Parathyroid adenoma (tissue), 2 donors: ENCODE data around the gene PGBD1.

Experiments
- H2AFZ ChIP-seq: fragments of 300-600 bp; sonication (generic); one replicate; pipeline ENCODE4 v1.7.0; 2017; ENCODE audit warnings: antibody characterized with exemption, mild to moderate bottlenecking
- H3K27ac ChIP-seq: fragments of 300-600 bp; sonication (generic); one replicate; pipeline ENCODE4 v1.7.0; 2017
- H3K27me3 ChIP-seq: fragments of 300-600 bp; sonication (generic); one replicate; pipeline ENCODE4 v1.7.0; 2017; ENCODE audit warnings: low read length; ENCODE audit not compliant: control insufficient read depth, insufficient read depth
- H3K36me3 ChIP-seq: fragments of 300-600 bp; sonication (generic); one replicate; pipeline ENCODE4 v1.7.0; 2017; ENCODE audit warnings: low read length; ENCODE audit not compliant: control insufficient read depth, insufficient read depth
- H3K4me1 ChIP-seq: fragments of 300-600 bp; sonication (generic); one replicate; pipeline ENCODE4 v1.7.0; 2017; ENCODE audit warnings: control low read depth
- H3K4me2 ChIP-seq: fragments of 300-600 bp; sonication (generic); one replicate; pipeline ENCODE4 v1.7.0; 2017; ENCODE audit warnings: low read length
- H3K4me3 ChIP-seq: fragments of 300-600 bp; sonication (generic); one replicate; pipeline ENCODE4 v1.7.0; 2017; ENCODE audit warnings: low read depth, low read length
- H3K79me2 ChIP-seq: fragments of 300-600 bp; sonication (generic); one replicate; pipeline ENCODE4 v1.7.0; 2017; ENCODE audit warnings: control low read depth
- H3K9ac ChIP-seq: fragments of 300-600 bp; sonication (generic); one replicate; pipeline ENCODE4 v1.7.0; 2017; ENCODE audit warnings: mild to moderate bottlenecking
- H3K9me3 ChIP-seq: fragments of 300-600 bp; sonication (generic); one replicate; pipeline ENCODE4 v1.7.0; 2017; ENCODE audit warnings: low read length; ENCODE audit not compliant: control insufficient read depth
- CTCF ChIP-seq: fragments of 300-600 bp; sonication (generic); IDR thresholded peaks from one replicate; pipeline ENCODE4 v1.7.0; 2017; ENCODE audit warnings: antibody characterized with exemption, mild to moderate bottlenecking
- donor health status: primary hyperparathyroidism.

Gene PGBD1

DNA sequence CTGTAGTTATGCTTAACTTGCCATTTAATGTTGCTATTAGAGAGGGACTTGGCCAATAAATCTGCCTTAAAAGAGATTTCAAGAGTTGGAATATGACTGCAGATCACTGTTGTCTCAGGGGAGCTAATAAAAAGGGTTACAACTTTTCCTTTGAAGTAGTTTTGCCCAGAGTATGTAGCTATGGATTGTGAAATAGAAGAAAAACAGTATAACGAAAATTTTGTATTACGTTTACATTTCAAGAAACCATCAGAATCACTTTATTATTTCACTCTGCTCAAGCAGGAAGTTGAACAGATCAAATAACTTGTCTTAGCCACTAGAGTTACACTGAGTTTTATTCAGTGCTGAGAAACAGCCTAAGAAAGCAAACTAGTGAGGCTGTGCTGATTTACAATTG lies 17.4 kb upstream of the PGBD1 start:
- H3K4me2 ChIP-seq: no peak overlapping the region
- TF ChIP-seq CTCF: no peak
- H3K27ac ChIP-seq: no peak overlapping the region
- no peaks in the 10 kb centered on the region for H3K4me1 ChIP-seq
- H3K27me3 ChIP-seq: no peaks in the 10 kb centered on the region
- peaks cover 8% of the 10 kb centered on the region for H3K79me2 ChIP-seq
- no peaks in the 10 kb centered on the region for H3K9me3 ChIP-seq
- no peak overlapping the region for H3K4me3 ChIP-seq
- H3K9ac ChIP-seq: no peak overlapping the region
- H2AFZ ChIP-seq: no peak overlapping the region
- H3K36me3 ChIP-seq: no peaks in the 10 kb centered on the region

DNA sequence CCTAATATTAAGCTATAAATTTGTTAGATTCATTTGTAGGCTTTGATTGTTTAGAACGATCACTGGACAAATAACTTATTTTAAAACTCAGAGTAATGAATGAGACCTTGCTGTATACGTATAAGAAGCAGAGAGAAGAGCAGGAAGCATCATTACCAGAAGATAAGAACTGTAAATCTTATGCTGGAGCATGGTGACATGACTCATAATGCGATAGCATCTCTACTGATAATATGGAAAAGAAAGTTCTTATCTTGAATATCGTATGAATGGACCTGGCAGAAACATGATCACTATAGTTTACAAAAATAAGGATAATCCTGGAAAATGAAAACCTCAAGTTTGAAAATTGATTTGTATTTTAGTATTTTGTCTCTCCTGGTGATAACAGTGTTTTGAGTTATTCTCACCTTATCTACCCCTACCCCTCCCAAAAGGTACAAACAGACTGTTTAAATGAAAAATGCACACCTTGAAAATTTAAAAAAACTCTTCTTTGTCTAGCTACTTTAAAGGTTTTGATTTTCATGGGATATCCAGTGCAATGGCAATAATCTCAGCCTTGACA lies 16.5 kb upstream of the PGBD1 start:
- no peak for TF ChIP-seq CTCF
- Histone ChIP-seq H3K4me2 (no peak overlapping the region), H3K36me3 (no peaks in the 10 kb centered on the region), H3K4me1 (no peaks in the 10 kb centered on the region), H3K79me2 (peaks cover 11% of the 10 kb centered on the region), H3K9me3 (no peaks in the 10 kb centered on the region), H2AFZ (no peak overlapping the region), H3K4me3 (no peak overlapping the region), H3K9ac (no peak overlapping the region), H3K27ac (no peak overlapping the region), H3K27me3 (no peaks in the 10 kb centered on the region)

GRCh38 chr6:28266563-28266961 lies 14.8 kb upstream of the PGBD1 start:
- no peaks in the 10 kb centered on the region for H3K36me3 ChIP-seq
- peaks cover 11% of the 10 kb centered on the region for H3K79me2 ChIP-seq
- no peak for TF ChIP-seq CTCF
- H3K9ac ChIP-seq: peak overlapping the region; percentile 81
- H3K27me3 ChIP-seq: no peaks in the 10 kb centered on the region
- H2AFZ ChIP-seq: peak overlapping the region; percentile 95
- H3K4me3 ChIP-seq: peak overlapping the region; percentile 97
- H3K4me2 ChIP-seq: peak overlapping the region; percentile 91
- H3K27ac ChIP-seq: peak overlapping the region; percentile 87
- no peaks in the 10 kb centered on the region for H3K9me3 ChIP-seq
- H3K4me1 ChIP-seq: no peaks in the 10 kb centered on the region

DNA sequence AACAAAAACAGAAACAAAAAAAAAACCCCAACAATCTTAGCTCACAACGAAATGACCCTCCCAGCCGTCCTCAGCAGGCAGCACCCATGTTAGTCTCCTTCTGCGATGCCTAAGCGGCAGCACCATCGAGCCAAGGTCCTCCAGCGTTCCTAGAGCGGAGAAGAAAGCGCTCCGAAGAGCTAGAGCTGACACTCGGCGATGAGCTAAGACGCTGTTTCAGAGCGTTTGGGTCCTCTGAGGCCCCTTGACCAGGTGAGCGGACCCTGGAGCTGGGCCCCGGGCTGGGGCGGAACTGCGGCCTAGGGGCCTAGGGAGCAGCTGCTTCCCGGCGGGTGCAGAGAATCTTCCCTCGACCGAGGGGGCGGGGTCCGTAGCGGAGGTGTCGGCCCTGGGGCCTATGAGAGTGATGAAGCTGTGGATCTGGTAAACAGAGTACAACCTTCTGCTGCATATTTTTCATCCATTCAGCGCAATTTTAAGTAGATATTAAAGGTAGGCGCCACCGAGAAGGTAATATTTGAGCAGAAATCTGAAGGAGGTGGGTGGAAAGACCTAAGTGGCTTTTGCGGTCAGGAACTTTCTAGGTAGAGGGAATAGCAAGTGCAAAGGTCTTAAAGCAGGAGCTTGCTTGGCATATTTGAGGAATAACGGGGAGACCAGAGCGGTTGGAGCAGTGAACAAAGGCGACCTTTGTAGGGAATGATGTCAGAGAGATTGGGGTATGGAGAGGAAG lies 14.2 kb upstream of the PGBD1 start, which contains the start of gene ZSCAN26:
Gene ZSCAN26, plus strand, starts transcription at position 182 of the 733 bp plus-strand sequence. CDS start 4,777 bp downstream, outside the sequence.
- no peaks in the 10 kb centered on the region for H3K9me3 ChIP-seq
- H3K36me3 ChIP-seq: no peaks in the 10 kb centered on the region
- no peaks in the 10 kb centered on the region for H3K4me1 ChIP-seq
- peak within 1 kb of the TSS; percentile 81 for H3K9ac ChIP-seq
- peak within 1 kb of the TSS; percentile 87 for H3K27ac ChIP-seq
- H3K79me2 ChIP-seq: peaks cover 11% of the 10 kb centered on the region
- no peaks in the 10 kb centered on the region for H3K27me3 ChIP-seq
- TF ChIP-seq CTCF: no peak
- peak within 1 kb of the TSS; percentile 91 for H3K4me2 ChIP-seq
- H2AFZ ChIP-seq: peak within 1 kb of the TSS; percentile 95
- H3K4me3 ChIP-seq: peak within 1 kb of the TSS; percentile 97
